ENCODE measurements around the gene PTTG1IP.
A peak's percentile ranks its signal among the peaks of the same experiment; 100 is the strongest.
"Not testable (repeated sequence)": the region's sequence is repeated elsewhere in the genome, so short reads cannot be mapped to it uniquely, and the experiment has no call there.

Gene PTTG1IP

DNA sequence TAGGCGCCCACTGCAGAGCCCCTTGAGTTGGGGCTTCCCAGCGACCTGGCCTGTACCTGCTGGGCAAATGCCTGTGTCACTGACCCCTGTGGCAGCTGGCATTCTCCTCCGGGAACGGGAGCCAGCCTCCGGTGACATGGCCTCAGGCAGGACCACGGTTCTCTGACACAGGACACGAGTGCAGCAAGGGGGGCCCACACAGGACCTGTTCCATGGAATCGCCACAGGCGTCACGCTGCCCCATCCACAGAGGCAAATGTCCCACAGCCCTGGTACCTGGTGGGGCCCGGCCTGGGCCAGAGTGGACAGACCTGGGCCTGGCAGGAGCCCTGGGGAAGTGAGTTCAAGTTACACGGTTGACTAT is 44.6 kb upstream of the PTTG1IP start:
- TF ChIP-seq, protein P1, sequence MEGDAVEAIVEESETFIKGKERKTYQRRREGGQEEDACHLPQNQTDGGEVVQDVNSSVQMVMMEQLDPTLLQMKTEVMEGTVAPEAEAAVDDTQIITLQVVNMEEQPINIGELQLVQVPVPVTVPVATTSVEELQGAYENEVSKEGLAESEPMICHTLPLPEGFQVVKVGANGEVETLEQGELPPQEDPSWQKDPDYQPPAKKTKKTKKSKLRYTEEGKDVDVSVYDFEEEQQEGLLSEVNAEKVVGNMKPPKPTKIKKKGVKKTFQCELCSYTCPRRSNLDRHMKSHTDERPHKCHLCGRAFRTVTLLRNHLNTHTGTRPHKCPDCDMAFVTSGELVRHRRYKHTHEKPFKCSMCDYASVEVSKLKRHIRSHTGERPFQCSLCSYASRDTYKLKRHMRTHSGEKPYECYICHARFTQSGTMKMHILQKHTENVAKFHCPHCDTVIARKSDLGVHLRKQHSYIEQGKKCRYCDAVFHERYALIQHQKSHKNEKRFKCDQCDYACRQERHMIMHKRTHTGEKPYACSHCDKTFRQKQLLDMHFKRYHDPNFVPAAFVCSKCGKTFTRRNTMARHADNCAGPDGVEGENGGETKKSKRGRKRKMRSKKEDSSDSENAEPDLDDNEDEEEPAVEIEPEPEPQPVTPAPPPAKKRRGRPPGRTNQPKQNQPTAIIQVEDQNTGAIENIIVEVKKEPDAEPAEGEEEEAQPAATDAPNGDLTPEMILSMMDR (IDR thresholded peaks at IDR 0.05; ENCODE audit: extremely low read depth, missing control alignments): no peak
- no peak for DNase-seq (ENCODE audit: low spot score)

DNA sequence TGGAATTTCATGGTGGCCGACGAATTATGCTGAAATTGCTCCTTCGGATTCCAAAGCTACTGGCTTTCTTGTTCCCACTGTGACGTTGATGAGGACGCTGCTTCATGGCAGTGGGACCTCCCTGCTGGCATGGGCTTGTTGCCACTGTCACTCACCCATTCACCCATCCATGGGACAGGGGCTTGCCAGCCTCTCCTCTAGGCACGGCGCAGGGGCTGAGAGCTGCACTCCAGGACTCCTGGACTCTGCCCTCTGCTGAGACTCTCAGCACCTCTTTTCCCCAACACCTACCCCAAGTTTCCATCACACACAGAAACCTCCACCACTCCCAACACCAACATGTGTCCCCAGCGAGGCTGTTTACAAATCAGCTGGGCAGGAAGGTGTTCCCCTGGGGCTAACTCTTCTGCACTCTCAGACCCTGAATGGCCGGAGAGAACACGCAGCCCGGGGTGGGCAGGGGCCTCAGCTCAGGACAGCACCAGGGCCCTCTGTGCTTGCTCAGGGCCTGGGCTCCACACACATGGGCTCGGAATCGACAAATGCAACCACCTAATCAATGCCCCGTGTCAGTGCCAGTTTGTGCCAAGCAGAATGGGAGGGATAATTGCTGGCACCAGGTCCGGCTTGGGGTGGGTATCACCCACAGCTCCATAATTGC is 44.1 kb upstream of the PTTG1IP start:
- DNase-seq (ENCODE audit: low spot score): no peak
- TF ChIP-seq, protein P1 (IDR thresholded peaks at IDR 0.05; ENCODE audit: extremely low read depth, missing control alignments): no peak

DNA sequence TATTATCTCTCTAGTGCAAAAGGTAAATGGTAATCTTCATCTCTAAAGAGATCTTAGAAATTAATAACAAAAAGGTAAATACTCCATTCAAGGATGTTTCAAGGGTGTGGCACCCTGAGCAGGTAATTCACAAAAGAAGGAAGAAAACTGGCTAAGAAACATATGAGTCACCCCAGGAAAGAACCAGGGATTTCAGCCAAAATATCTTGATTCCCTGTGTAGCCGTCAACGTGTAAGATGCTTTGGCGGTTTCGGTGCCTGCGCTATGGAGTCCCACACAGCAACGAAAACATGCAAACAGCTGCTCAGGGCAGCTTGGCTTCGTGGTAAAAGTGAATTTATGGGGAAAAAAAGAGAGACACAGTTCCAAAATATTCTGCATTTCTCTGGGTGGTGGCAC is 43.5 kb upstream of the PTTG1IP start:
- DNase-seq (ENCODE audit: low spot score): no peak
- TF ChIP-seq, protein P1 (IDR thresholded peaks at IDR 0.05; ENCODE audit: extremely low read depth, missing control alignments): no peak

DNA sequence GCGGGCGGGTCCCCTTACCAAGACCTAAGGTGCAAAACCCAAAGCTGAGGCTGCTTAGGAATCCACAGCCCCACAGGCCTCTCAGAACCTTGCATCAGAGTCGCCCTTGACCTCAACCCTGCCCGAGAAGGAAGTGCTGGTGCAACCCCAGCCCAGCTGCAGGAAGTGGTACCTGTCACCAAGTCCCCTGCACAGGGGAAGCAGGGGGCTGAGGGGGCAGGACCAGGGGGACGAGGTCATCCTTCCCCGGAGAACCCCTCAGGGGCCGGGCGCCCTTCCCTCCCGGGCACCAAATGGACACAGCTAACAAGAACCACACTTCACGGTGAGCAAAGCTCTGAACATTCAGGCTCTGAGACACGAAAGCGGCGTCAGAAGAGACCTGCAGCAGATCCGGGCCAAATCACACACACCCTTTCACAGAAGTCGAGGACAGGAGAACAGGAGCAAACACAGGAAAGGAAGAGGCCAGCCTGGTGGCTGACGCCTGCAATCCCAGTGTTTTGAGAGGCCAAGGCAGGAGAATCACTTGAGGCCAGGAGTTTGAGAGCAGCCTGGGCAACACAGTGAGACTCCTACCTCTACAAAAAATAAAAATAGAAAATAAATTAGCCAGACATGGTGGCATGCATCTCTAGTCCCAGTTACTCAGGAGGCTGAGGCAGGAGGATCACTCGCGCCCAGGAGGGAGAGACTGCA is 40.8 kb upstream of the PTTG1IP start:
- peak; percentile 73 for DNase-seq (ENCODE audit: low spot score)
- TF ChIP-seq, protein P1 (IDR thresholded peaks at IDR 0.05; ENCODE audit: extremely low read depth, missing control alignments): no peak

DNA sequence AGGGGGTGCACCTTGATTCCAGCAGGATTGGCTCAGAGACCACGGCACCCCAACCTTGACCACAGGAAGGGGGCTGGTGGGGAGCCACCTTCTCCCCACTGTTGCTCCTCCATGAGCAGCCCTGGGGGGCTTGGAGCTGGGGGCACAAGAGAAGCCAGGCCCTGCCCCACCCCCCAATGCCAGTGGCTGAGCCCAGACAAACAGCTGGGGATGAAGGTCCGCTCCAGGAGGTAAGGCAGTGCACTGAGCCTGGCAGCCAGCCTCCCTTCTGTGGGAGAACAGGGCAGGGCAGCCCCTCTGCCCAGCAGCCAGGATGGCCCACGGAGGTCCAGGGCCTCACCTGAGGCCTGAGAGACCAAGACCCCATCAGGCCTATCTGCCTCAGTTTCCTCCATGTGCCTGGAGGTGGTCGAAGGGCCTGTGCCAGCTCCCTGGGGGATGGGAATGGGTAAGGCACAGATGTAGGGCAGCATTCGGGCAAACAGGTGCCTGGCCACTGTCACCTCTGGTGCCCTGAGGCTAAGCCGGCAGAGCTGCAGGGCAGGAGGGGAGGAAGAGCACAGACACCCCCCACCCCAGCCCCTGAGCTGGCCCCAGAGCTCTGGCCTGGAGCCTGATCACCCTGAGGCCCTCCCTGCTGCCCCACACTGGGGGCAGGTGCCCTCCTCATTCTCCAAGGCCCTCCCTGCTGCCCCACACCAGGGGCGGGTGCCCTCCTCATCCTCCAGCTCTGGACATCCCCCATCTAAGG is 40.1 kb upstream of the PTTG1IP start:
- DNase-seq (ENCODE audit: low spot score): no peak
- TF ChIP-seq, protein P1 (IDR thresholded peaks at IDR 0.05; ENCODE audit: extremely low read depth, missing control alignments): no peak

DNA sequence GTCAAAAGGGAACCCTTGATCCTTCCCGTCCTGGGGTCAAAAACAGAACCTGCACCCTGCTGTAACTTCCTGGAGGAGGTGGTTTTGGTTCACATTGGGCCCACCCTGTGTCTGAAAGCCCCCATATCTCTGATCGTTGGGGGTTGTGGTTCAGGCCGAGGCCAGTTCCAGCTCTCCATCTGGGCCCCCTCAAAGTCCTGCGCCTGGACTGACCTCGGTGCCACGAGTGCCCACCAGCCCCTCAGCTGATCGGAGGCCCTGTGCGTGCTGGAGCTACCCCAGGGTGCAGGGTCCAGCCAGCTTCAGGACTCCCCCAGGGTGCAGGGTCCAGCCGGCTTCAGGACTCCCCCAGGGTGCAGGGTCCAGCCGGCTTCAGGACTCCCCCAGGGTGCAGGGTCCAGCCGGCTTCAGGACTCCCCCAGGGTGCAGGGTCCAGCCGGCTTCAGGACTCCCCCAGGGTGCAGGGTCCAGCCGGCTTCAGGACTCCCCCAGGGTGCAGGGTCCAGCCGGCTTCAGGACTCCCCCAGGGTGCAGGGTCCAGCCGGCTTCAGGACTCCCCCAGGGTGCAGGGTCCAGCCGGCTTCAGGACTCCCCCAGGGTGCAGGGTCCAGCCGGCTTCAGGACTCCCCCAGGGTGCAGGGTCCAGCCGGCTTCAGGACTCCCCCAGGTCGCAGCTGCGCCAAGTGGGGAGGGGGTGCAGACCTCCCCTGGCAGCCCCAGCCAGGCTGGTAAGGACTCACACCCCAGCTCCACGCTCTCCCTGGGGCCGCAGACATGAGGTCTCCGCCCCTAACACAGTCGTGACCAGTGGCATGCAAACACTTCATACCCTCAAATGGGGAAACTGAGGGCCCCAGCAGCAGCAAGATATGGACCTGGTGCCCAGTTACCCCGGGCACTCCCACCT is 39.3 kb upstream of the PTTG1IP start:
- DNase-seq (ENCODE audit: low spot score): not testable (repeated sequence)

DNA sequence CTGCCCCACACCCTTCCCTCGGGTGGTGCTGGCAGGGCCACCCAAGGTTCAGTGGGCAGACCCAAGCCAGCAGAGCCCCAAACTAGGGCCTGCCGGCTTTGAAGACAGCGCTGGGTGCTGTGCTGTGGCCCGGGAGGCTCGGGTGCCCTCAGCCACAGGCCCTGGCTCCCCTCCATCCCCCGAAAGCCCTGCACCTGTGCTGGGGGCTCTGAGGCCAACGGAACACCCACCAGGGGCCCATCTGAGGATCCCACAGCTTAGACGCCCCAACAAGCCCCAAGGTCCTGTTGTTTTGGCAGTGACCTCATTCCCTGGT is 38.6 kb upstream of the PTTG1IP start:
- no peak for DNase-seq (ENCODE audit: low spot score)
- TF ChIP-seq, protein P1 (IDR thresholded peaks at IDR 0.05; ENCODE audit: extremely low read depth, missing control alignments): no peak

Measured in GM20000 (cell line).